GM12801 (cell line): ENCODE results near the gene SLX9.

Source experiments
- TF ChIP-seq, protein P1 (sequence below): IDR thresholded peaks from one replicate; pipeline ENCODE4 v1.5.1; 2011; ENCODE audit warnings: control low read depth; ENCODE audit not compliant: insufficient read length; ENCODE audit errors: extremely low read depth

Gene SLX9

DNA sequence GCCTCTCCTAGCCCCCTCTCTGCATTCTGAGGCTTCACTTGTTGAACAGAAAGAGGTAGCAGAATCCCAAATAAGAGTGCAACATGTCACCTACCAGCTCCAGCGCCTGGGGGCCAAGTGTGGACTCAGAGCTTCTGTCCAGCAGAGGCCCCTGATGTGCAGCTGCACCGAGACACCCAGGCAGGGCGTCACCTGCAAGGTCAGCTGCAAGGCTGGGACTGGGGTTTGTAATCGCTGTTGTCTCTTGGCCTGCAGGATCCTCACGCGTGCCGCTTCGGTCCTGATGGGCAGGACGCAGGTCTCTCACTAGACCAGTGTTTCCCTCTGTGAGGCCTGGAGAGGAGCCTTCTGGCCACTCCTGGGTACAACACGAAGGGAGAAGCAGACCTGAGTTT lies 4.3 kb upstream of the SLX9 start:
- TF ChIP-seq, protein P1, sequence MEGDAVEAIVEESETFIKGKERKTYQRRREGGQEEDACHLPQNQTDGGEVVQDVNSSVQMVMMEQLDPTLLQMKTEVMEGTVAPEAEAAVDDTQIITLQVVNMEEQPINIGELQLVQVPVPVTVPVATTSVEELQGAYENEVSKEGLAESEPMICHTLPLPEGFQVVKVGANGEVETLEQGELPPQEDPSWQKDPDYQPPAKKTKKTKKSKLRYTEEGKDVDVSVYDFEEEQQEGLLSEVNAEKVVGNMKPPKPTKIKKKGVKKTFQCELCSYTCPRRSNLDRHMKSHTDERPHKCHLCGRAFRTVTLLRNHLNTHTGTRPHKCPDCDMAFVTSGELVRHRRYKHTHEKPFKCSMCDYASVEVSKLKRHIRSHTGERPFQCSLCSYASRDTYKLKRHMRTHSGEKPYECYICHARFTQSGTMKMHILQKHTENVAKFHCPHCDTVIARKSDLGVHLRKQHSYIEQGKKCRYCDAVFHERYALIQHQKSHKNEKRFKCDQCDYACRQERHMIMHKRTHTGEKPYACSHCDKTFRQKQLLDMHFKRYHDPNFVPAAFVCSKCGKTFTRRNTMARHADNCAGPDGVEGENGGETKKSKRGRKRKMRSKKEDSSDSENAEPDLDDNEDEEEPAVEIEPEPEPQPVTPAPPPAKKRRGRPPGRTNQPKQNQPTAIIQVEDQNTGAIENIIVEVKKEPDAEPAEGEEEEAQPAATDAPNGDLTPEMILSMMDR = no peak

DNA sequence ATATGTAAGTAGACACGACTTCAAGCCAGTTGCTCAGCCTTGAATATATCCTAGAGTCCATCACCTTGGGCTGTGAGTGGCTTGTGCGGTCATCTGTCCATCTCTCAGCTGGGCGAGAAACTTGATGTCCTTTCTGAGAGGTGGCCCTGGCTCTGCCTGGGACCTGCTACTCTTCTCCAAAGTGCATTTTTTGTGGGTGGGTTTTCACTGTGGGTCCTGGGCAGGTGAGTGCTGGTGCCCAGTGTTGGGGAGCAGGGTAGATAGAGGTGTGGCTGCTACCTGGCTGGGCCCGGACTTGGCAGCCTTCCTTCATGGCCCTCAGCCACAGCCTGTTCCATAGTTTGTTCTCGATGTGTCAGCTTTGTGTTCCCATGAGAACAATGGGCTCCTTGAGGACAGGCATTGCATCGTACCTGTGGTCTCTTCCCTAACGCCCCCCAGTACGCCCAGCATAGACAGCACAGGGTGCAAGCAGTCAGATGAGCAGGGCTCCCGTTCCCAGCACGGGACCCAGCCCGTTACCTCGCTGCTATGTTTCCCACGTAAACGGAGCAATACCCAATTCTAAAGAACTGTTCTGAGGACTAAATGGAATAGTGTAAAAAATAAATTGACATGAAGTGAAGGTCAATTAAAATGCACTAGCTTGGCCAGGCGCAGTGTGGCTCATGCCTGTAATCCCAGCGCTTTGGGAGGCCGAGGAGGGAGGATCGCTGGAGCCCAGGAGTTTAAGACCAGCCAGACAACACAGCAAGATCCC lies 877 bp upstream of the SLX9 start:
- TF ChIP-seq, protein P1 = no peak

DNA sequence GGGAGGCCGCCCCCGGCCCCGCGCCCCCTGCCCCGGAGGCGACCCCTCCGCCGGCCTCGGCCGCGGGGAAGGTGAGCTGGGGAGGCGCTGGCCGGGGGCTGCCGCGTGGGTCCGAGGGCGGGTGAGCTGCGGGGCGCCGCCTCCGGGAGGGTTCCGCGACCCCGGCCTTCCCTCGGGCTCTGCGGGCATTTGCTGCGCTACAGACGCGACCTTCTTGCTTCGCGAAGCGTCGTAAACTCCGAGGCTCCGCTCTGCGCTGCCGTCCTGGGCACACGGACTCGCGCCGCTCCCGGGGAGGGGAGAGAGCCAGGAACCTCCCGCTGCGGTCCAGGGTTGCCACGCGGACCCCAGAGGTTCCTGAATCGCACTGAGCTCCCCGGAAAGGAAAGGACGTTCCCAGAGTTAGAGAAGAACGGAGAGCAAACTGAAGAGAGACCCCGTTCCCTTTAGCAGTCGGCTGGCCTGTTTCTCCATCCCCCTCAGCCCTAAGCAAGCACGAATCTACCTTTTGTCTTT lies 345 bp downstream of the SLX9 start:
- TF ChIP-seq, protein P1 = no peak

DNA sequence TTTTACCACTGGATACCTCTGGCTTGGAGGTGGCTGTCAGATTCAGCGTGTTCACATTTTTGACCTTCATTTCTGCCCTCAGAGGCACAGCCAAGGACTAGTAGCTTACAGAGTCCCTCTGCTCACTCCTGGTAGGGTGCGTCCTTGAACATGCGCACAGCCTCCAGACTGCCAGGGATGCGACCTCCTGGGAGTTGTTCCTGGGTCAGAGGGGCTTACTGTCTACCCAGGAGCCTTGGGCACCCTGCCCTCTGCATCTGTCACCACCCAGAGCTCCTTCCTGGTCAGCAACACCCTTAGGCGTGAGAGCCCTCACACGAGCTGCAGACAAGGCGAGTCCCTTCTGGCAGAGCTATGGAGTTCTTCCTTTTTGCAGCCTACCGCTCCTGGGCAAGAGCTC lies 1.7 kb downstream of the SLX9 start:
- TF ChIP-seq, protein P1 = no peak

DNA sequence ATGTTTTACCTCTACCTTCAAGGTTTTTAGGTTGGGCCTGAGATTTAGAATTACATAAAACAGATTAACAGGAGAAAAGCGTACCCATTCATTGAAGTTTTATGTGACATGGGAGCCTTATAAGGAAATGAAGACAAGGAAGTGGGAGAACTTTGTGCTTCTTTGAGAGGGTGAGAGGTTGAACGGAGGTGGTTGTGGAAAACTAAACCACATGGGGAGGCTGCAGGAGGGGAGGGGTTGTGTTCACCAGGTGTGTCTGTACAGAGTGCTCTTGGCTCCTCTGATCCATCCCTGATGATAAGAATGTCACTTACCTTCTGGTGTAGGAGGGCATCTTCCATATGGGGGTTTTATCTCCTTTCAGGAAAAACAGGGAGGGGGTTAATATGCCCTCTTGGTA lies 2.7 kb downstream of the SLX9 start:
- TF ChIP-seq, protein P1 = no peak

DNA sequence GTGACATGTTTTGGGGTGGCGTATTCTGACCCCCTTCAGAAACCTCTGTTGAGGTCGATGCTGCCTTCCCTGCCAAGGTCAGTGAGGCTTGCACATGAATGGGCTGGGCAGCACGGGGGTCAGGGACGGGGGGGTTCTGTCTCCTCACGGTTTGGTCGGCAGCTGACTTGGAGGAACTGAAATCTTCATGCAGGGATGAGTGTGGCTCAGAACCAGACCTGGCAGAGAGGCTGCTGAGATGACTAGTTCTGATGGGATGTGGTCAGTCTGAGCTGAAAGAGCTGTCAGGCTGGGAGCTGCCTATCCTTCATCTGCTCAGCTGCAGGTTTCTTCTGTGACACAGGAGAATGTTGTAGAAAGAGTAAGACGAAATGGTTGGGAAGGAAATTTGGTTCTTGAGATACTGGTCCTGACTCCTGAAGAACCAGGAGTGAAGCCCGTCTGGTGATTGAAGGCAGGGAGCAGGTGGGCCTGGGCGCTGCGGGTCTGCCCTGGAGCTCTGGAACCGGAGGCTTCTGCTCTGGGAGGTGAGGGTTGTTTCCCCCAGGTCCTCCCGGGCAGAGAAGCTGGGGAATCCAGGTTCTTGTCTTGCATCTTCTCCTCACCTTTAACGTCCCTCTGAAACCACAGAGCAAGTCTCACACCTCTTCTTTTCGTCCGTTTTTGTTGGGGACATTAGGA lies 3.3 kb downstream of the SLX9 start:
- TF ChIP-seq, protein P1 = no peak

DNA sequence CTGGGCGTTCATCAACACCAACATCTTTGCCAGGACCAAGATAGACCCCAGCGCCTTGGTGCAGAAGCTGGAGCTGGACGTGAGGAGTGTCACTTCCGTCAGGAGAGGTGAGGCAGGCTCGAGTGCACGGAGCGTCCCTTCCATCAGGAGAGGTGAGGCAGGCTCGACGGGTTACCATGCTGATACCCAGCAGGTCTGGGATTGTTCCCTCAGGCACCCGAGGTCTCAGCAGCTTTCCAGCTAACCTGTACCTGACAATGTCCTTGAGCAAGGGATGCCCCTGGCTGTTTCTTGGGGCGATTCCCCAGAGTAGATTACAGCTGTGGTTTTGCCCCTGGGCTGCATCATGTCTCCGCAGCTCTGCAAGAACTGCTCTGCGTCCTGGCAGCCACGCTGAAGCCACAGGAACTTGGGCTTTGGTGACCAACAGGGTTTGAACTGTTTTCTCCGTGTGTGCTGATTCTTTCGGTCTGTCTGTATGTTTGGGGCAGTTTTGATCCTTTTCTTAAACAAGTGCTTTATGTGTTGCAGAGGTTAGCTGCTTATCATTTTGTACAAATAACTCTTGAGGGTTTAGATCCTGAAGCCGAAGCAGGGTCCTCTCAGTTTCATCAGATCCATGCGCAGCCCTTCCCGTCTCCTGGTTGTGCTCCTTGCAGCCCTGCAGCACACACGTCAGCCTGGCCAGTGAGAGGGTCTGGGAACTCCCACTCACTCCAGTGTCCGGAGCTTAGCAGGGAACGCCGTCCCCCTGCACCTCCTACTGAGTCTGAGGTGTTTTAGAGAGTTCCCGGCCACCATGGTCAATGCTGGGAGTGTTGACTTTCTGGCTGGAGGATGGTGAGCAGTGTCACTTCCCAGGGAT lies 4.1 kb downstream of the SLX9 start:
- TF ChIP-seq, protein P1 = no peak
